Inflammatory macrophage treated with lipopolysaccharide for 1 hour (primary cell): ENCODE results near the gene OR4X1.
"Not testable (repeated sequence)": the region's sequence is repeated elsewhere in the genome, so short reads cannot be mapped to it uniquely, and the experiment has no call there.

Experiments used
- DNase-seq, 2 donors: peaks; one replicate each; pipeline ENCODE4 v3.0.0-alpha.2; 2020 to 2022

Gene OR4X1, protein sequence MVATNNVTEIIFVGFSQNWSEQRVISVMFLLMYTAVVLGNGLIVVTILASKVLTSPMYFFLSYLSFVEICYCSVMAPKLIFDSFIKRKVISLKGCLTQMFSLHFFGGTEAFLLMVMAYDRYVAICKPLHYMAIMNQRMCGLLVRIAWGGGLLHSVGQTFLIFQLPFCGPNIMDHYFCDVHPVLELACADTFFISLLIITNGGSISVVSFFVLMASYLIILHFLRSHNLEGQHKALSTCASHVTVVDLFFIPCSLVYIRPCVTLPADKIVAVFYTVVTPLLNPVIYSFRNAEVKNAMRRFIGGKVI

DNA sequence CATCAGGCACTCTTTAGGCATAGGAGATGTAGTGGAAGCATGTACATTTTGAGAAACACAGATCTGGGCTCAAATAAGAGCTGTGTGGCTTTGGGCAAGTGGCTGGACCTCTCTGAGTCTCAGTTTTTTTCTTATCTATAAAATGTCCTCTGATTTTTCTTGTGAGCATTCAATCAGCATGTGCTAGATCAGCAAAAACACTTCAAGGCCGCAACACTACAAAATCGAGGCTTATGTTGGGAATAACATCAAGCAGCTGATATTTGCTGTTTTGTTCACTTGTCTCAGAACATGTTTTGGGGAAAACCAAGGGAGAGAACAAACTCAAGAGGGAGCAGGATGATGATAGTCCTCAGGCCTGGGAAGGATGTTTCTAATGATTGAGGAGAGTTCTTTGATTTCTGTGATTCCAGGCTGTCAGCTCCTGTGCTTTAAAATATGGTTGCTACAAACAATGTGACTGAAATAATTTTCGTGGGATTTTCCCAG lies at the start of gene OR4X1:
TSS of gene OR4X1 (plus strand) at position 439 of the 489 bp plus-strand sequence. CDS start at position 439, 0 bp downstream.
- no peak for DNase-seq

DNA sequence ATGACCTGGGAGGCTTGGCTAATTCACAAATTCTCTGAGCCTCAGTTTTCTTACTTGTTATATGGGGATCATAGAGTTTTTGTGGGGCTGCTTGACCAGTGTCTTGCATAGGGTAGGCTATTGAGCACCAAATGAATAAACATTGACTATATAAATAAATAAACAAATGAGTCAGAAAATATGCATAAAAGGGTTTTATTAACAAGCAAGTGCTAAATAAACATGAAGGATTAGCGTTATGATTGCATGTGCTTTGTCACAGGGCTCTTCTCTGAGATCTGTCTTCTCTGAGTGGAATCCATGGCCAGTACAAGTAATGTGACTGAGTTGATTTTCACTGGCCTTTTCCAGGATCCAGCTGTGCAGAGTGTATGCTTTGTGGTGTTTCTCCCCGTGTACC lies 47.2 kb upstream of the OR4X1 start, which contains the start of gene OR4B1:
TSS of gene OR4B1 (plus strand) at position 301 of the 400 bp plus-strand sequence. CDS start at position 301, 0 bp downstream.
- DNase-seq: no peak

DNA sequence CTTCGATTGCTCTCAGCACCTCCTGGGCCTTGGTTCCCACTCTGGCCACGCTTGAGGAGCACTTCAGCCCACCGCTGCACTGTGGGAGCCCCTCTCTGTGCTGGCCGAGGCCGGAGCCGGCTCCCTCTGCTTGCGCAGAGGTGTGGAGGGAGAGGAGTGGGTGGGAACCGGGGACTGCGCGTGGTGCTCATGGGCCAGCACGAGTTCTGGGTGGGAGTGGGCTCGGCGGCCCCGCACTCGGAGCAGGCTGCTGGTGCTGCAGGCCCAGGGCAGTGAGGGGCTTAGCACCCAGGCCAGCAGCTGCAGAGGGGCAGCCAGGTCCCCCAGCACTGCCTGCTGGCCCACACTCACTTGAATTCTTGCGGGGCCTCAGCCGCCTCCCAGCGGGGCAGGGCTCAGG lies 34.9 kb upstream of the OR4X1 start:
- DNase-seq: no peak

DNA sequence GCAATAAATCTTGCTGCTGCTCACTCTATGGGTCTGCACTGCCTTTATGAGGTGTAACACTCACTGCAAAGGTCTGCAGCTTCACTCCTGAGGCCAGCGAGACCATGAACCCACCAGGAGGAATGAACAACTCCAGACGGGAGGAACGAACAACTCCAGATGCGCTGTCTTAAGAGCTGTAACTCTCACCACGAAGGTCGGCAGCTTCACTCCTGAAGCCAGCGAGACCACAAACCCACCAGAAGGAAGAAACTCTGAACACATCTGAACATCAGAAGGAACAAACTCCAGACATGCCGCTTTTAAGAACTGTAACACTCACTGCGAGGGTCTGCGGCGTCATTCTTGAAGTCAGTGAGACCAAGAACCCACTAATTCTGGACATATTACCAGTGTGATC lies 33.6 kb upstream of the OR4X1 start:
- DNase-seq: not testable (repeated sequence)

DNA sequence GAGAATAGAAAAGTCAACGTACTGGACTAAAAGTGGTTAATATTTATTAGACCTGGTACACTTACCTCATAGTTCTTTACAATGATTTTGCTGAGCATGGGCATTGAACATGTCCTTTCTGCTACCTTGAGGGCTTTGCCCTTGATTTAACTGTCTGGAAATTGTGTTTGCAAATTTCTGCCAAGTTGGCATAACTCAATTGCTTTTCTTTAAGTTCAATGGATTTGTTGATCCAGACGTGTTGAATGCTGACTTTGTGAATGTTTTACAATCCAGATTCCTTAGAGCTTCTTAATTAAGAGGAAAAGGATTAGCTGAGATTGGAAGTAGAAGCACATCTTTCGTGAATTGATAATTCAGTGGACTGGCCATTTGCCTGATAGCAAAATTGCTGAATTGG lies 25.9 kb upstream of the OR4X1 start:
- DNase-seq: no peak

DNA sequence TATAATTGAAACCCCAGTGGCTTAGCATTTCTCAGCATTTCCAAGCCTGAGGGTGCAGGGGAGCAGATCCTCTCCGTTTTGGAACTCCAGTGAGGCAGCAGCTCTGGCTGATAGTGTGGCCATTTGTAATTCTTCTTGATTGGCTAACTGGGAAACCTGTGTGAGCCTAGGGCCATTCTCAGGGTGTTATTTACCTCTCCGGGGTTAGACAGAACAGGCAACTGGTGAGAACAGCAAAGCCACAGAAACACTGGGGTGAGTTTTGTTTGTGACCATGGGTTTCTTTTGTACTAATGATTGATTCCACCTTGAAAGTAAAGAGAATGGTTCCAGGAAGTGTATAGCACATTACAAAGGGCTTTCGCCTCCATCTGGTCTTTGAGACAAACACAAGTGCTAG lies 21.2 kb upstream of the OR4X1 start:
- no peak for DNase-seq

DNA sequence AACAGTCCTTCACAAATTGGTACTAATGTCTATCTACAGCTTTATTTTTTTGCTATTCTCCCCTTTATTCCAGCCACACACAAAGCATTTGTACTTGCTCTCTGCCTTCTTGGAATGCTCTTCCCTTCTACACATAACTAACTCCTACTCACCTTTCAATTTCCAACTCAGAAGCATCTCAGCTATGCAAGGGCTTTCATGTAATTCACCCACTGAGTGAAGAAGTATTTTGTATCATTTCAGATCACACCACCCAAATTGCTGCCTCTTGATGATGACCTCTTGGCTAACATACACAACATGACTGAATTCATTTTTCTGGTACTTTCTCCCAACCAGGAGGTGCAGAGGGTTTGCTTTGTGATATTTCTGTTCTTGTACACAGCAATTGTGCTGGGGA lies 18.9 kb upstream of the OR4X1 start, which contains the start of gene OR4X2:
TSS of gene OR4X2 (plus strand) at position 301 of the 400 bp plus-strand sequence. CDS start at position 301, 0 bp downstream.
- no peak for DNase-seq

DNA sequence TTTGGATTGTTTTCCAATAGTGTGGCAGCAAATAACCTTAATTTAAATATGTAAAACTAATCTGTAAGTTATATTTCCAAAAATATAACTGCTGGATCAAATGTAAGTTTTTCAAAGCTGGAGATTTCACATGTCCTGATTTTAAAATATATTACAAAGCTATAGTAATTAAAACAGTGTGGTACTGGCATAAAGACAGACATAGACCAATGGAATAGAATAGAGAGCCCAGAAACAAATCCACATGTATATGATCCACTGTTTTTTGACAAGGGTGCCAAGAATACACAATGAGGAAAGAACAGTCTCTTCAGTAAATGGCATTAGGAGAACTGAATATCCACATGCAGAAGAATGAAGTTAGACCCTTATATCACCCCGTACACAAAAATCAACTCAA lies 14.8 kb upstream of the OR4X1 start:
- DNase-seq: no peak

DNA sequence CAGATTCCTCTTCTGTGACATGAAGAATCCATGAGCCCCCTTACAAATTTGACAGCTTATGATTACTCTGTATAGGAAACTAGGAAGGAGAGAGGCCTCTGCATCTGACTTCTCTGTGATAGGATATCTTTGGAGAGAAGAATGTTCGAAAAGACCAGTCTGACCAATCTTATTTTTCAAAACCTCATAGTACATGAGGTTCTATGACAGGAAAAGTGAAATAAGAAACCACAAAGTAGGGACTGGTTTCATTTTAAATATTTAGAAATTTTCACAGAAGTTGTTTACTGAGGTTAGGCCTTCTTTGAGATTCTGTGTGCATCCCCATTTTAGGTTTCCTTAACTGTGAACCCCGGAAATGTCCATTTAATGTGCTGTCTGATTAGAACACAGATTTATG lies 2.1 kb upstream of the OR4X1 start:
- DNase-seq: no peak

DNA sequence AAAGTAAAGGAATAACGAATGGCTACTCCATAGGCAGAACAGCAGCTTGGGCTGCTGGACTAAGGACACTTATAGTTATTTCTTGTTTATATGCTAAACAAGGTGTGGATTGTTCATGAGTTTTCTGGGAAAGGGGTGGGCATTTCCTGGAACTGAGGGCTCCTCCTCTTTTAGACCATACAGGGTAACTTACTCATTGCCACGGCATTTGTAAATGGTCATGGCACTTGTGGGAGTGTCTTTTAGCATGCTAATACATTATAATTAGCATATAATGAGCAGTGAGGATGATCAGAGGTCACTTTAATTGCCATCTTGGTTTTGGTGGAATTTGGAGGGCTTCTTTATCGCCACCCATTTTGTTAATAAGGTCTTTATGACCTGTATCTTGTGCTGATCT lies 7.0 kb downstream of the OR4X1 start:
- no peak for DNase-seq

DNA sequence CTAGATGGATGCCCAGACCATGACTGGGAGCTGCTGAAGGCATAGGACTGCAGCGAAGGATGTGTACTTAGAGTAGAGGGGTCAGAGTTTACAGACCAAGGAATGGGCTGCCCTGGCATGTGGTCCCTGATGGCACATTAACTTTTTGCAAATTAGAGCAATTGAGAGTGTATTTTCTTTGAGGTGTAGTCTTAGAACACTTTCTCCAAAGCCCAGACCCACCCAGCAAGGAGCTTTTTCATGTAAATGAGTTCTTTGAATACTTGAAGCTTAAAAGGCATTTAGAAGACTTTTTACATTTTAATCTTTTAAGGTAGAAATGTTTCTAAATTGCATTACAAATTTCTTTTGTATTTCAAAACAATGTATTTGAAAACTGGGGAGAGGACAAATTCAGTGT lies 8.9 kb downstream of the OR4X1 start:
- DNase-seq: no peak

DNA sequence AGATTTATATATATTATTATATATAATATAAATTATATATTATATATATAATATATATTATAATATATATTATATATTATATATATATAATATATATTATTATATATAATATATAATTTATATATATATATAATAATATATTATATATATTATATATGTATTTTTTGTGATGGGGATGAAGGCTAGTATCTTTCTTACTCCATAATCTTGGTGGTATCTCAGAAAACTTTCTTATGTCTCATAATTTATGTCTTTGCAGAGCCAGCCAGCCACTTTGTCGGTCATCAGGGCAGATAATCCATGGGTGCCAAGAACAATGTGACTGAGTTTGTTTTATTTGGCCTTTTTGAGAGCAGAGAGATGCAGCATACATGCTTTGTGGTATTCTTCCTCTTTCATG lies 42.3 kb downstream of the OR4X1 start, which contains the start of gene OR4S1:
TSS of gene OR4S1 (plus strand) at position 301 of the 400 bp plus-strand sequence. CDS start at position 301, 0 bp downstream.
- no peak for DNase-seq

DNA sequence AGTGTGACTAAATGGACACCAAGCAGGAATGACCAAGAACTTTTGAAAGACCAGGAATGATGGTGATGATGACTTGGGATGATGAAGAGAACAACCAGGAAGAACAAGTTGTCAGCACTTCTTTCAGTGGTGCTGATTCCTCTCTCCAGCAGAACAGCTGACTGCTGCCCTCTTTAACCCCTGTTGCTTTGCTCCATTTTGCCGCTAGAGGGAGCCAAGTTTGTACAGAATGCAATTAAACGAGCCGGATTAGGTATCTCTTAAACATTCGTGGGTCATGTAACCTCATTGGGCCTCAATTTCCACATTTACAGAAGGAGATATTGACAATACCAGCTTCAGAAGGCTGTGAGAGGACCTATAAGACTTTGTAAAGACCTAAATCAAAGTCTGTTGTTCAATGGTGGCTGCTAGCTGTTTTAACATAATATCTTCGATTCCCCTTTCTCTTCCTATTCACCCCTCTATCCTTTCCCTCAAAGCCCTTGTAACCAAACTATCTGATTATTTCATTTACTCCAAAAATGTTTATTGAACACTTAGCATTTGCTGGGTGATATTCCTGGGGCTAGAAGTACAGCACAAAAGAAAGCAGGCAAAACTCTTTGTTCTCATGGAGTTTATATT lies 44.2 kb downstream of the OR4X1 start:
- peak; percentile 28 to 85 for DNase-seq

DNA sequence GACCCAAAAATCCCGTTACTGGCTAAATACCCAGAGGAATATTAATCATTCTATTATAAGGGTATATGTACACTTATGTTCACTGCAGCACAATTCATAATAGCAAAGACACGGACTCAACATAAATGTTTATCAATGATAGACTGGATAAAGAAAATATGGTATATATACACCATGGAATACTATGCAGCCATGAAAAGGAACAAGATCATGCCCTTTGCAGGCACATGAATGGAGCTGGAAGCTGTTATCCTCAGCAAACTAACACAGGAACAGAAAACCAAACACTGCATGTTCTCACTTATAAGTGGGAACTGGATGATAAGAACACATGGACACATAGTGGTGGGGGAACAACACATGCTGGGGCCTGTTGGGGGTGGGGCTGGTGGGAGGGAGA lies 49.9 kb downstream of the OR4X1 start:
- DNase-seq: not testable (repeated sequence)
